ENCODE results near the gene KLHL14.
"Not testable (repeated sequence)": the region's sequence is repeated elsewhere in the genome, so short reads cannot be mapped to it uniquely, and the experiment has no call there.

Gene KLHL14

GRCh38 chr18:32637659-32638058, 135.2 kb downstream of the KLHL14 start:
- not testable (repeated sequence) for DNase-seq

GRCh38 chr18:32637226-32637625, 135.6 kb downstream of the KLHL14 start:
- DNase-seq = no peak

GRCh38 chr18:32634876-32635431, 137.9 kb downstream of the KLHL14 start:
- no peak for DNase-seq

GRCh38 chr18:32629981-32630700, 142.7 kb downstream of the KLHL14 start:
- peak in 10 of 56 donors; percentile 2 to 35 (median 6) for DNase-seq

- no peak for DNase-seq
These were observed 143.5 kb downstream of the KLHL14 start for GRCh38 chr18:32629292-32629691.

GRCh38 chr18:32624182-32624723, 148.6 kb downstream of the KLHL14 start:
- no peak for DNase-seq

GRCh38 chr18:32623563-32623962, 149.3 kb downstream of the KLHL14 start:
- no peak for DNase-seq

Data from amygdala (tissue), 56 donors.